Osteoblast (primary cell): Measurements from ENCODE around the gene ABHD8. TPM values are rescaled to one million over a fixed set of nuclear protein-coding genes. Genes with fewer than 3 reads are reported as not detected.
A peak's percentile ranks its signal among the peaks of the same experiment; 100 is the strongest.

Source experiments
- DNase-seq: peaks from one replicate; pipeline ENCODE4 v3.0.0; 2011; ENCODE audit warnings: low spot score, mixed read lengths; ENCODE audit not compliant: insufficient read length; ENCODE audit errors: missing footprints
- H2AFZ ChIP-seq: 2 replicates; pipeline ENCODE4 v1.6.0; 2011; ENCODE audit warnings: mild to moderate bottlenecking, low read length
- H3K27ac ChIP-seq: 2 replicates; pipeline ENCODE4 v1.5.1; 2011; ENCODE audit warnings: mild to moderate bottlenecking, low read depth, low read length, moderate library complexity
- H3K27me3 ChIP-seq: 2 replicates; pipeline ENCODE4 v1.6.0; 2012; ENCODE audit warnings: mild to moderate bottlenecking, control low read depth, inconsistent platforms, low read length, moderate library complexity; ENCODE audit not compliant: insufficient read depth
- H3K36me3 ChIP-seq: 2 replicates; pipeline ENCODE4 v1.5.1; 2011; ENCODE audit warnings: mild to moderate bottlenecking, low read length, control low read depth, moderate library complexity; ENCODE audit not compliant: insufficient read depth
- H3K4me1 ChIP-seq: 2 replicates; pipeline ENCODE4 v1.5.1; 2011; ENCODE audit warnings: mild to moderate bottlenecking, low read length, control low read depth, moderate library complexity; ENCODE audit not compliant: insufficient read depth
- H3K4me2 ChIP-seq: 2 replicates; pipeline ENCODE4 v1.6.0; 2011; ENCODE audit warnings: mild to moderate bottlenecking, low read length; ENCODE audit not compliant: insufficient read depth
- H3K4me3 ChIP-seq: fragments of 200-600 bp; sonication (generic); 3 replicates; pipeline ENCODE4 v1.5.1; 2012; ENCODE audit warnings: mild to moderate bottlenecking, low read length, inconsistent platforms; ENCODE audit not compliant: insufficient read depth
- H3K79me2 ChIP-seq: 2 replicates; pipeline ENCODE4 v1.6.0; 2012; ENCODE audit warnings: mild to moderate bottlenecking, low read length, control low read depth, inconsistent platforms; ENCODE audit not compliant: insufficient read depth
- H3K9me3 ChIP-seq: 2 replicates; pipeline ENCODE4 v1.5.1; 2011; ENCODE audit warnings: low read depth, low read length, control low read depth
- H4K20me1 ChIP-seq: 2 replicates; pipeline ENCODE4 v1.6.0; 2012; ENCODE audit warnings: mild to moderate bottlenecking, low read length, control low read depth; ENCODE audit not compliant: insufficient read depth
- total RNA-seq: library from RNA; depleted of rRNA; stranded (reverse); fragments of >200 nt; gene quantifications from 2 replicates; pipeline ENCODE4 v1.2.3, GENCODE V29; 2012
- TF ChIP-seq, protein P1 (sequence below): IDR thresholded peaks from 2 replicates; pipeline ENCODE4 v1.5.1; 2011; ENCODE audit warnings: mild to moderate bottlenecking, low read depth, low read length, moderate library complexity; ENCODE audit errors: extremely low read depth

Gene ABHD8, protein sequence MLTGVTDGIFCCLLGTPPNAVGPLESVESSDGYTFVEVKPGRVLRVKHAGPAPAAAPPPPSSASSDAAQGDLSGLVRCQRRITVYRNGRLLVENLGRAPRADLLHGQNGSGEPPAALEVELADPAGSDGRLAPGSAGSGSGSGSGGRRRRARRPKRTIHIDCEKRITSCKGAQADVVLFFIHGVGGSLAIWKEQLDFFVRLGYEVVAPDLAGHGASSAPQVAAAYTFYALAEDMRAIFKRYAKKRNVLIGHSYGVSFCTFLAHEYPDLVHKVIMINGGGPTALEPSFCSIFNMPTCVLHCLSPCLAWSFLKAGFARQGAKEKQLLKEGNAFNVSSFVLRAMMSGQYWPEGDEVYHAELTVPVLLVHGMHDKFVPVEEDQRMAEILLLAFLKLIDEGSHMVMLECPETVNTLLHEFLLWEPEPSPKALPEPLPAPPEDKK
- total RNA-seq: 12.7 and 14.8 TPM in 2 replicates

DNA sequence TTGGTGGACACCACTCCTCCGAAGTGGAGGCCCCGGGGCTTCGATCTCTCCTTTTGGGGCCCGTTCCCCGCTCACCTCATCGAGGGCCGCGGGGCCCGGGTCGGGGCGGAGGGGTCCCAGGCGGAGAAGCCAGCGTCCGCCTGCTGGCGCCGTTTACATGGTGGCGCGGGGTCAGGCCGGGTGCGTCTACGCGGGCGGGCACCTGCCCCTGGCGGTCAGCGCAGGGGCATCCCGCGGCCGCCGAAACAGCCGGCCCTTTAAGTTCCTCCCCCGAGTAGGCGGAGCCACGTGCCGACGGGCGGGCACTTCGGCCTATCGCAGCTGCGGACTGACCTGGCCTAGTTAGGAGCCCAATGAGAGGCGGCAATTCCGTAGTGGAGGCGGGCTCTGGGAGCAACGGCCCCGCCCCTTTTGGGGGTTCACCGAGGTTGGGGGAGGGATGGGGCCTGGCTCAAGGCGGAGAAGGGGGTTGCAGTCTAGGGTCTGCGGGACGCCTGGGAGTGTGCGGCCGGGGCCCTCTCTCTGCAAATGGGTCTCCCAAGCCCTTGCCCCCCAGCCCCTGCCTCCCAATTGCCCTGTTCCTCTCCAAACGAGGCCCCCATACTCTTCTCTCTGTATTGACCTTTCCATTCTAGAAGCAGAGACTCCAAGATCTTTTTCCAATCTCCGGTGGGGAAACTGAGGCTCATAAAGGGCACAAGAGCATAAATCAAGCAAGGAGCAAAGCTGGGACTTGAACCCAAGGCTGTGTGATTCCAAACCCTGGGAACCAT, at the start of gene ABHD8:
TSS of gene ABHD8 (minus strand) at position 259 of the 773 bp plus-strand sequence. CDS start 1,809 bp downstream, outside the sequence.
- peak within 1 kb of the TSS; percentile 83 for H3K4me3 ChIP-seq
- H3K27ac ChIP-seq: peak within 1 kb of the TSS; percentile 45
- peak; percentile 100 for DNase-seq
- peak within 1 kb of the TSS; percentile 83 for H3K4me2 ChIP-seq
- H2AFZ ChIP-seq: peak within 1 kb of the TSS; percentile 92
- peaks cover 13% of the 10 kb centered on the region for H3K79me2 ChIP-seq
- TF ChIP-seq, protein P1, sequence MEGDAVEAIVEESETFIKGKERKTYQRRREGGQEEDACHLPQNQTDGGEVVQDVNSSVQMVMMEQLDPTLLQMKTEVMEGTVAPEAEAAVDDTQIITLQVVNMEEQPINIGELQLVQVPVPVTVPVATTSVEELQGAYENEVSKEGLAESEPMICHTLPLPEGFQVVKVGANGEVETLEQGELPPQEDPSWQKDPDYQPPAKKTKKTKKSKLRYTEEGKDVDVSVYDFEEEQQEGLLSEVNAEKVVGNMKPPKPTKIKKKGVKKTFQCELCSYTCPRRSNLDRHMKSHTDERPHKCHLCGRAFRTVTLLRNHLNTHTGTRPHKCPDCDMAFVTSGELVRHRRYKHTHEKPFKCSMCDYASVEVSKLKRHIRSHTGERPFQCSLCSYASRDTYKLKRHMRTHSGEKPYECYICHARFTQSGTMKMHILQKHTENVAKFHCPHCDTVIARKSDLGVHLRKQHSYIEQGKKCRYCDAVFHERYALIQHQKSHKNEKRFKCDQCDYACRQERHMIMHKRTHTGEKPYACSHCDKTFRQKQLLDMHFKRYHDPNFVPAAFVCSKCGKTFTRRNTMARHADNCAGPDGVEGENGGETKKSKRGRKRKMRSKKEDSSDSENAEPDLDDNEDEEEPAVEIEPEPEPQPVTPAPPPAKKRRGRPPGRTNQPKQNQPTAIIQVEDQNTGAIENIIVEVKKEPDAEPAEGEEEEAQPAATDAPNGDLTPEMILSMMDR: peak; percentile 40
- no peaks in the 10 kb centered on the region for H3K9me3 ChIP-seq
- no peaks in the 10 kb centered on the region for H3K36me3 ChIP-seq
- H4K20me1 ChIP-seq: no peaks in the 10 kb centered on the region
- H3K27me3 ChIP-seq: no peaks in the 10 kb centered on the region
- H3K4me1 ChIP-seq: peaks cover 31% of the 10 kb centered on the region

DNA sequence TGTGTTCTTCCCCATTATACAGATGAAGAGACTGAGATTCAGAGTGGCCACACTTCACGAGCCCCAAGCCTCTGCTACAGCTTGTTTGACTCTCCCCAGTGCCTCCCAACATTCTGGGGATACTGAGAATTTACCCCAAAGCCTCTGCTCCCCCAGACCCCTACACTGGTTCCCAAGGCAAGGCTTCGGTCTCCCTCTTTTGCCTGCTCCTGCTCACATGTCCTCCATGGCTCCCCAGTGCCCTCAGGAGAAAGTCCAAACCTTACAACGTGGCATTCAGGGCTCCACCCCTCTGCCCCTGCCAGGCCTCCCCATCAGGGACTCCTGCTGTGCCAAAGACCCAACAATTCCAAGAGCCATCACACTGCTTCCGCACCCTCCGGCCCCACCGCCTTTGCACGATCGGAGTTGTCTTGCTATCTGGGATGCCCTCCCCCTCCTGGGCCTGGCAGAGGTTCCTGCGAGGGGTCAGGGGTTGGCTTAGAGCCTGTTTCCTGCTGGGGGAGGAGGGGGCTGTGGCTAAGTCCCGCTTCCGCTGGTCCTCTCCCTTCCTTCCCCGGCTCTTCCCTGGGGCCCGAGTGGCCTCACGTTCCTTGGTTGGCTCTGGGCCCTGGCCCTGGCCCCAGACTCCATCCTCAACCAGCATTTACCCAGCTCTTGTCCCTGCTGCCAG, 49.5 kb upstream of the ABHD8 start:
- no peaks in the 10 kb centered on the region for H4K20me1 ChIP-seq
- H2AFZ ChIP-seq: peak overlapping the region; percentile 25
- peak; percentile 17 for DNase-seq
- H3K4me1 ChIP-seq: peaks cover 6% of the 10 kb centered on the region
- H3K9me3 ChIP-seq: no peaks in the 10 kb centered on the region
- TF ChIP-seq, protein P1: no peak
- H3K36me3 ChIP-seq: no peaks in the 10 kb centered on the region
- H3K27me3 ChIP-seq: peaks cover 6% of the 10 kb centered on the region
- no peak overlapping the region for H3K4me2 ChIP-seq
- H3K4me3 ChIP-seq: no peak overlapping the region
- no peaks in the 10 kb centered on the region for H3K79me2 ChIP-seq
- H3K27ac ChIP-seq: no peak overlapping the region

DNA sequence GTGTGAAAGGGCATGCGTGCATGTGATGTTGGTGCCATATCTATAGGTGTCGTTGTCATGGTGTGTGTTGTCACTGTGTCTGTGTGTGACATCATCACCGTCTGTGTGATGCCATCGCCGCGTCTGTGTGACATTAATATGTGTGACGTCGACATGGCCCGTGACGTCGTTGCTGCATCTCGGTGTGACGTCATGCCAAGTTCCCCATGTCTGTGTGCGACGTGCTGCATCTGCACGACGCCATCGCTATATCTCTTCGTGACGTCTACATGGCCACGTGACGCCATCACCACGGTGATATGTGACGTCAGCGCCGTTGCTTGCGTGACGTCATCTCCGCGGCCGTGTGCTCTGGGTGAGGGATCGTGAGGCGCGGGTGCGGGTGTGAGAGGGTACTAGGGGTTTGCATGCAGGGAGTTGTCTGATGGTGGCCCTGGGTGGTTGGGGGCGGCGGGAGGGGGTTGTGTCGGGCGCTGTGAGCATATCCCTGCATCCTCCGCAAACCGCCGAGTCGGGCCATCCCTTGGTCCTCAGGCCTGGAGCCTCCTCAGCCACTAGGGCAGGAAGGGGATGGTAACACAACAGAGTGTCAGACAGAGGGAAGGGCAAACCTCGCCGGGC, 48.7 kb upstream of the ABHD8 start:
- TF ChIP-seq, protein P1: no peak
- H2AFZ ChIP-seq: no peak overlapping the region

More for the DNA sequence above, 48.7 kb upstream of the ABHD8 start:
- H3K4me1 ChIP-seq: peaks cover 10% of the 10 kb centered on the region
- H3K36me3 ChIP-seq: no peaks in the 10 kb centered on the region
- H3K27me3 ChIP-seq: peaks cover 6% of the 10 kb centered on the region
- peak; percentile 47 for DNase-seq
- no peak overlapping the region for H3K4me3 ChIP-seq
- H3K27ac ChIP-seq: no peak overlapping the region
- H4K20me1 ChIP-seq: no peaks in the 10 kb centered on the region
- no peak overlapping the region for H3K4me2 ChIP-seq
- H3K9me3 ChIP-seq: no peaks in the 10 kb centered on the region
- H3K79me2 ChIP-seq: no peaks in the 10 kb centered on the region
